Mucosa of descending colon (tissue), 3 donors: Measurements from ENCODE around the gene EIF4E1B. TPM values are rescaled to one million over a fixed set of nuclear protein-coding genes. Genes with fewer than 3 reads are reported as not detected.

Experiments used
- ATAC-seq: fragments of 200-7000 bp; cut with Tn5 transposase; one replicate; pipeline ENCODE4 v1.9.1; 2020; ENCODE audit warnings: mild to moderate bottlenecking, moderate library complexity
- DNase-seq, 3 donors: peaks; one replicate each; pipeline ENCODE4 v3.0.0-alpha.2; 2020
- H3K36me3 ChIP-seq: fragments of 200-600 bp; one replicate; pipeline ENCODE4 v1.8.0; 2021; ENCODE audit warnings: low read depth, mild to moderate bottlenecking
- H3K4me1 ChIP-seq: fragments of 200-600 bp; one replicate; pipeline ENCODE4 v1.8.0; 2021; ENCODE audit warnings: low read depth, mild to moderate bottlenecking
- H3K4me3 ChIP-seq: fragments of 200-600 bp; one replicate; pipeline ENCODE4 v1.8.0; 2021; ENCODE audit warnings: mild to moderate bottlenecking
- H3K9me3 ChIP-seq: fragments of 200-600 bp; one replicate; pipeline ENCODE4 v1.8.0; 2021; ENCODE audit warnings: mild to moderate bottlenecking
- CTCF ChIP-seq: fragments of 200-600 bp; IDR thresholded peaks from one replicate; pipeline ENCODE4 v1.8.0; 2022; ENCODE audit warnings: antibody characterized with exemption, mild to moderate bottlenecking
- intact Hi-C, 2 donors: fragments of 100-400 bp; cut with DNase I in 1 of 2; cut with micrococcal nuclease in 1 of 2; formaldehyde crosslinking; loops; one replicate each; pipeline versions ENCODE4 v1.11.0 to v1.11.1; 2022; cut with DNase I, micrococcal nuclease
- microRNA-seq: library from miRNA; unstranded; fragments of <30 nt; microRNA quantifications from one replicate; pipeline ENCODE4, GENCODE V29; 2019
- total RNA-seq, 3 donors: library from RNA; stranded (reverse); fragmentation: NEBNext Ultra II Directional in 2 of 3; extraction: Animal tissue kit (Norgen Biotek cat#: 25700) in 2 of 3; gene quantifications; one replicate each; pipeline versions ENCODE4 v1.2.1 to v1.2.4, GENCODE V29; 2021 to 2023
- donor health status: DM: no; HTN: no; CAD: no; lungs with moderate emphysema.
- donor health status: DM: no; HTN: no; CAD: no.
- donor health status: DM: no; HTN: yes; CAD: no.

The EIF4E1B gene
- total RNA-seq, 3 donors from 2014 or later = not detected

- H3K4me3 ChIP-seq = no peak overlapping the region
- TF ChIP-seq CTCF = no peak
- no peaks in the 10 kb centered on the region for H3K9me3 ChIP-seq
- peak; percentile 67 to 75 (median 69) for DNase-seq
- H3K4me1 ChIP-seq = peaks cover 12% of the 10 kb centered on the region
- no peaks in the 10 kb centered on the region for H3K36me3 ChIP-seq
- ATAC-seq = peak; percentile 90
- intact Hi-C loops = no loop called here
These were observed 62.5 kb downstream of the EIF4E1B start for GRCh38 chr5:176692839-176693476.

GRCh38 chr5:176693477-176693851, 63.0 kb downstream of the EIF4E1B start:
- intact Hi-C loops = no loop called here
- Histone ChIP-seq H3K4me3 (no peak overlapping the region), H3K9me3 (no peaks in the 10 kb centered on the region), H3K36me3 (no peaks in the 10 kb centered on the region), H3K4me1 (peaks cover 12% of the 10 kb centered on the region)
- DNase-seq (peak in 1 of 3 donors; percentile 47), ATAC-seq (peak; percentile 68)
- no peak for TF ChIP-seq CTCF

GRCh38 chr5:176694146-176694545, 63.7 kb downstream of the EIF4E1B start:
- DNase-seq = no peak
- intact Hi-C loops = no loop called here
- H3K4me3 ChIP-seq = no peak overlapping the region
- no peaks in the 10 kb centered on the region for H3K36me3 ChIP-seq
- H3K9me3 ChIP-seq = no peaks in the 10 kb centered on the region
- H3K4me1 ChIP-seq = peaks cover 12% of the 10 kb centered on the region
- no peak for ATAC-seq
- TF ChIP-seq CTCF = no peak

GRCh38 chr5:176694631-176695030, 64.2 kb downstream of the EIF4E1B start:
- H3K9me3 ChIP-seq = no peaks in the 10 kb centered on the region

GRCh38 chr5:176695073-176695472, 64.6 kb downstream of the EIF4E1B start:
- Histone ChIP-seq H3K4me1 (peaks cover 12% of the 10 kb centered on the region), H3K4me3 (no peak overlapping the region), H3K36me3 (no peaks in the 10 kb centered on the region), H3K9me3 (no peaks in the 10 kb centered on the region)
- ATAC-seq (no peak), DNase-seq (no peak)
- intact Hi-C loops = no loop called here
- no peak for TF ChIP-seq CTCF

More at GRCh38 chr5:176694631-176695030, 64.2 kb downstream of the EIF4E1B start:
- DNase-seq = no peak
- intact Hi-C loops = no loop called here
- Histone ChIP-seq H3K4me3 (no peak overlapping the region), H3K36me3 (no peaks in the 10 kb centered on the region), H3K4me1 (peaks cover 12% of the 10 kb centered on the region)
- no peak for TF ChIP-seq CTCF
- ATAC-seq = no peak

Small RNA genes lying within 50 kb of the gene (microRNA-seq; reads per million reads assigned to microRNA genes)
- gene MIR4281 = not detected

Other genes with a start within 250 kb of the EIF4E1B start
- 10 to 100 TPM; 17.0 to 22.9 (median 18.4) TPM for gene NOP16, start 242.1 kb upstream of the EIF4E1B start, total RNA-seq
- gene HIGD2A, start 241.9 kb upstream of the EIF4E1B start, total RNA-seq = 100 to 1,000 TPM; 186 to 257 (median 198) TPM
- gene CLTB, start 214.1 kb upstream of the EIF4E1B start, total RNA-seq = 100 to 1,000 TPM; 144 to 234 (median 199) TPM
- gene FAF2, start 182.3 kb upstream of the EIF4E1B start, total RNA-seq = 10 to 100 TPM; 33.1 to 36.1 (median 33.4) TPM
- 10 to 100 TPM; 70.2 to 98.4 (median 77.6) TPM for gene RNF44, start 93.3 kb upstream of the EIF4E1B start, total RNA-seq
- 100 to 1,000 TPM in 2 of 3 donors, 10 to 100 TPM in 1; 69.0 to 184 (median 107) TPM for gene CDHR2, start 81.3 kb upstream of the EIF4E1B start, total RNA-seq
- gene GPRIN1, start 20.5 kb upstream of the EIF4E1B start, total RNA-seq = 1 to 10 TPM; 1.6 to 2.4 (median 1.6) TPM
- gene SNCB, start 141 bp upstream of the EIF4E1B start, total RNA-seq = under 1 TPM in 1 of 3 donors, not detected in 2; 0.89 TPM
- 10 to 100 TPM; 25.7 to 36.3 (median 31.9) TPM for gene TSPAN17, start 16.8 kb downstream of the EIF4E1B start, total RNA-seq
- gene UNC5A, start 179.9 kb downstream of the EIF4E1B start, total RNA-seq = under 1 TPM in 2 of 3 donors, not detected in 1; 0.07 to 0.16 TPM